Mucosa of descending colon (tissue), 3 donors: ENCODE results near the gene EEF1B2. TPM values are rescaled to one million over a fixed set of nuclear protein-coding genes. Genes with fewer than 3 reads are reported as not detected.

ENCODE experiments used
- ATAC-seq: fragments of 200-7000 bp; cut with Tn5 transposase; one replicate; pipeline ENCODE4 v1.9.1; 2020; ENCODE audit warnings: mild to moderate bottlenecking, moderate library complexity
- DNase-seq, 3 donors: peaks; one replicate each; pipeline ENCODE4 v3.0.0-alpha.2; 2020
- H3K36me3 ChIP-seq: fragments of 200-600 bp; one replicate; pipeline ENCODE4 v1.8.0; 2021; ENCODE audit warnings: low read depth, mild to moderate bottlenecking
- H3K4me1 ChIP-seq: fragments of 200-600 bp; one replicate; pipeline ENCODE4 v1.8.0; 2021; ENCODE audit warnings: low read depth, mild to moderate bottlenecking
- H3K4me3 ChIP-seq: fragments of 200-600 bp; one replicate; pipeline ENCODE4 v1.8.0; 2021; ENCODE audit warnings: mild to moderate bottlenecking
- H3K9me3 ChIP-seq: fragments of 200-600 bp; one replicate; pipeline ENCODE4 v1.8.0; 2021; ENCODE audit warnings: mild to moderate bottlenecking
- CTCF ChIP-seq: fragments of 200-600 bp; IDR thresholded peaks from one replicate; pipeline ENCODE4 v1.8.0; 2022; ENCODE audit warnings: antibody characterized with exemption, mild to moderate bottlenecking
- intact Hi-C, 2 donors: fragments of 100-400 bp; cut with DNase I in 1 of 2; cut with micrococcal nuclease in 1 of 2; formaldehyde crosslinking; loops; one replicate each; pipeline versions ENCODE4 v1.11.0 to v1.11.1; 2022; cut with DNase I, micrococcal nuclease
- total RNA-seq, 3 donors: library from RNA; stranded (reverse); fragmentation: NEBNext Ultra II Directional in 2 of 3; extraction: Animal tissue kit (Norgen Biotek cat#: 25700) in 2 of 3; gene quantifications; one replicate each; pipeline versions ENCODE4 v1.2.1 to v1.2.4, GENCODE V29; 2021 to 2023
- donor health status: DM: no; HTN: no; CAD: no; lungs with moderate emphysema.
- donor health status: DM: no; HTN: no; CAD: no.
- donor health status: DM: no; HTN: yes; CAD: no.

EEF1B2 gene
- total RNA-seq, 3 donors from 2014 or later = 374 to 475 (median 385) TPM

- DNase-seq = no peak
- no peak overlapping the region for H3K4me3 ChIP-seq
- no peaks in the 10 kb centered on the region for H3K4me1 ChIP-seq
- H3K9me3 ChIP-seq = no peaks in the 10 kb centered on the region
- intact Hi-C loops = no loop called here
- ATAC-seq = no peak
- H3K36me3 ChIP-seq = no peaks in the 10 kb centered on the region
- no peak for TF ChIP-seq CTCF
These were observed 31.0 kb downstream of the EEF1B2 start for GRCh38 chr2:206190689-206191088.

- no peak for ATAC-seq
- no peak for TF ChIP-seq CTCF
- no peaks in the 10 kb centered on the region for H3K4me1 ChIP-seq
- no peaks in the 10 kb centered on the region for H3K9me3 ChIP-seq
- intact Hi-C loops = no loop called here
- H3K4me3 ChIP-seq = no peak overlapping the region
- H3K36me3 ChIP-seq = no peaks in the 10 kb centered on the region
- no peak for DNase-seq
These were observed 32.5 kb downstream of the EEF1B2 start for GRCh38 chr2:206192157-206192556.

GRCh38 chr2:206193671-206194357, 34.1 kb downstream of the EEF1B2 start:
- no peak for ATAC-seq
- TF ChIP-seq CTCF = no peak
- Histone ChIP-seq H3K9me3 (no peaks in the 10 kb centered on the region), H3K4me1 (no peaks in the 10 kb centered on the region), H3K36me3 (no peaks in the 10 kb centered on the region), H3K4me3 (no peak overlapping the region)
- intact Hi-C loops = no loop called here
- no peak for DNase-seq

- intact Hi-C loops = no loop called here
- Histone ChIP-seq H3K4me3 (no peak overlapping the region), H3K9me3 (no peaks in the 10 kb centered on the region), H3K36me3 (no peaks in the 10 kb centered on the region), H3K4me1 (no peaks in the 10 kb centered on the region)
- TF ChIP-seq CTCF = no peak
- no peak for DNase-seq
- no peak for ATAC-seq
These were observed 39.0 kb downstream of the EEF1B2 start for GRCh38 chr2:206198677-206199076.

GRCh38 chr2:206201075-206201848, 41.6 kb downstream of the EEF1B2 start:
- Histone ChIP-seq H3K4me3 (no peak overlapping the region), H3K36me3 (no peaks in the 10 kb centered on the region), H3K9me3 (no peaks in the 10 kb centered on the region), H3K4me1 (no peaks in the 10 kb centered on the region)
- ATAC-seq (no peak), DNase-seq (no peak)
- intact Hi-C loops = no loop called here
- TF ChIP-seq CTCF = no peak
